ENCODE measurements around the gene LRRC57.

Gene LRRC57

DNA sequence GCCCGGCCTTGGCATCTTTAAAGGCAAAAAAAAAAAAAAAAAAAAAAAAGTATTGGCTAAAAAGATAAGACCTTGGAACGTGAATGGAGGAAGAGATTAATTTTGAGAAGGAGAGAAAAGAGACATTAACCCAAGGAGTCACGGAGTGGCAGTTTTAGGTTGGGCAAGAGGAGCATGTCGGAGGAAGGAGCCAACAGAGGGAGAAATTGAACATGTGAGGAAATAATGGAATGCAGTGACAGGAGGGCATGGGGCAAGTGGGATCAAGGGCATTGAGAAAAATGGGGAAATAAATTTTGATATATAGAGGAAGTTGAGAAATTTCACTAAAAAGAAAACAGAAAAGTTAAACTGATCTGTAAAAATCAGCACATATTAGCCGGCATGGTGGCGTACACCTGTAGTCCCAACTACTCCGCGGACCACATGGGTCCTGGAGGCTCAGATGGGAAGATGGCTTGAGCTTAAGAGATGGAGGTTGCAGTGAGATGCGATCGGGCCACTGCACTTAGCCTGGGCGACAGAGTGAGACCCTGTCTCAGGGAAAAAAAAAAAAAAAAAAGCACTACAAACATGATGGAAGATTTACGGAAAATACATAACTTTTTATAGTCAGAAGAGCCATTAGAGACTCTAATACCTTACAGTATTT lies 1.3 kb upstream of the LRRC57 start:
- no peak for DNase-seq

DNA sequence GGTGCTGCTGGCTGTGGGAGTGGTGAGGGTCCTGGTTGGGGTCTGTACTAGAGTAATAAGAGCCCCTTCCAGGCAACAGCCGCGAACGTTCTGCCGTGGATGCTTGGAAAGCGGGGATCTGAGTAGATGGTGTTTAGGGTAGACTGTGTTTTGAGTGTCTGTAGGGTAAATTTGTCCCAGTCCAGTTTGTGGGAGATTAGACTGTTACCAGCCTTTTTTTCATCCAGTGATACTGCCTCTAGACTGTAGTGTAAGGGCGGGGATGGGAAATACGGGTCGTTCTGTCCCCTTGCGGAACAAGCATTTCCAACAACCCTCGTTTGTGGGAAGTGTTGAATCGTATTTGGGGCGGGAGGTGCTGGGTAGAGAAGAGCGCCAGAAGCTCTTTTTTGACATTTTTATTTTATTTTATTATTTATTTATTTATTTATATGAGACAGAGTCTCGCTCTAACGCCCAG lies 469 bp upstream of the LRRC57 start:
- no peak for DNase-seq

DNA sequence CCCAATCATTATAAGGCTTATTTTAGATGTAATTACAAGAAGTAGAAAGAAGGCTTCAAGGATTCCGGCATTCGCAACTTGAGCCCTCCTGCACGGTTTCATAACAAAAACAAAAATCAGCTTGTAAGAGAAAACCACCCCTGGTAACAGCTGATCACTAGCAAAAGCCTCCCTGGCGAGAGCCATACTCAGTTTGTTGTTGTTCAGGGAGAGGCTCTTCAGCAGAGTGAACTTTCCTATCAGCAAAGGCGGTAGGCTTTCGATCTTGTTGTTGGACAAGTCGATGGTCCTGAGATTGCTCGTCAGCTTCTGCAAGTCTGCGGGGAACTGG lies 710 bp downstream of the LRRC57 start:
- DNase-seq = no peak

DNA sequence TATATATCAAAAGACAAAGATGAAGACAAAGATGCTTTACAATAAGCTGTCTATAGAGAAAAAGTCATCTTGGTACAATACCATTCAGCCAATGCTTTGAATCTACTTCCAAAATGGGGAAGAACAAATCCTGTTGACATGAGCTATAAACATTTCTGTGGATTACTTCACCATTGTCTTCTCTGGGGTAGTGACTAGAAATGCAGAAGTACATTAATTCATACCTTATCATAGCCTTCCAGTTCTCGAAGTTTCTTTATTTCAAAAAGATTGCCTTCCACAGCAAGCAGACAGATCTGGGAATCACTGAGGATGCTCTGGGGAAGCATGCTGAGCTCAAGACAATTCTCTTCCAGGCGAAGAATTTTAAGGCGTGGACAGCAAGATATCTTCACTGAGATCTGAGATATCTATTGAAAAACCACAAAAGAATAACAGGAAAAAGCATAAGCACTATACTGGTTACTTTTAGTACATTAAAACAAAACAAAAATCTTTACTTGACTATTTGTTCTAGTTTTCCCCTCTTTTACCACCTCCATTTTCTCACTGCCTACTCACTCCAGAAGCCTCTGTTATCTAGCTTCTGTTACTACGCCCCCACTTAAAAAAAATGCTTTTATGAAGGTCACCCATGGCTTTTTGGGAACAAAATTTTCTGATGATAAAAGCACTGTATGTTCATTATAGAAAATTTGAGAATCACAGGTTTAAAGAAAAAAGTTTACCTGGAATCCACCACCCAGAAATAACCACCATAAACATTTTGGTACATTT lies 3.6 kb downstream of the LRRC57 start:
- DNase-seq = no peak

DNA sequence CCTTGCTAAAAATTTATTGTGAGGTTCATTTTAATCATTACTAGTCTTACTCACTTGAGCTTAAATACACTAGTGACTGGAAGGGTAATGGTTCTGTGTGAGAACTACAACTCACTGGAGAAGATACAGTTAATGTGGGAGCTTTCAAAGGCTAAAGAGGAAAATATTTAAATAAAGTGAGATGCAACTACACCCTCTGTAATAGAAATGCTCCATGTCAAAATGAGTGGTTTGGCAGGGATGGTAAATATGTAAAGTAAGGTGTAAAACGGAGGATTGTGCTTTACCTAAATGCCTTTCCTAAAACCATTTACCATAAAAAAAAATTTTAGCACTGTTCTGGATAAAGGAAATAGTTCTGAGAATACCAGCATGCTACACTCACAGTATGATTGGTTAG lies 15.3 kb downstream of the LRRC57 start:
- no peak for DNase-seq

DNA sequence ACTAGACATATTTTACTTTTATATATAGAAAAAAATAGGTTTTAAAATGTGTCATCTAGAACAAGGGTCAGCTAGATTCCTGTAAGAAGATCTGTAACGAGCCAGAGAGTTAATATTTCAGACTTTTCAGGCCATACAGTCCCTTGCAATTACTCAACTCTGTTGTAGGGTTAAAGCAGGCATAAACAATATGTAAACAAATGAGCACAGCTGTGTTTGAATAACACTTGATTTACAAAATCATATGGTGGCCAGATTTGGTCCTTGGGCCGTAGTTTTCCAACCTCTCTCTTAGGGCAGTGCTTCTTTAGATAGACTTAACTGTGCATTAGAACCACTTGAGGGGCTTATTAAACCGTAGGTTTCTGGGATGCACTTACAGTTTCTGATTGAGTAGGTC lies 19.6 kb downstream of the LRRC57 start:
- DNase-seq = no peak

DNA sequence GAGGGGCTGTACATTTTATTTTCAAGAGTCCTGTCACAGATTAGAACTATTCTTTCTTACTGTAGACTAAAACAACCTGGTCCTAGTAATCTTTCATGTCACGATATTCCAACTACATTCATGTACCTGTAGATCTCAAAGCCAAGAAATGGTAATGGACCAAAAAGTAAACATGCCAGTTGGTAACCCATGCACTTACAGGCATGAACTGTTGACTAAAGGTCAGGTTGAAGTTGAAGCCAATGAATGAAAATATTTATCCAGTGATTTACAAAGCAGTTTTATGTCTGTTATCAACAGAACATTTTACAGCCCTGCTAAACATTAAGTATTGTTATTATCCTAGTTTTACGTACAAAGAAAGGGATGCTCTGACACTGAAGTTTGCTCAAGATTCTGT lies 25.3 kb downstream of the LRRC57 start:
- no peak for DNase-seq

DNA sequence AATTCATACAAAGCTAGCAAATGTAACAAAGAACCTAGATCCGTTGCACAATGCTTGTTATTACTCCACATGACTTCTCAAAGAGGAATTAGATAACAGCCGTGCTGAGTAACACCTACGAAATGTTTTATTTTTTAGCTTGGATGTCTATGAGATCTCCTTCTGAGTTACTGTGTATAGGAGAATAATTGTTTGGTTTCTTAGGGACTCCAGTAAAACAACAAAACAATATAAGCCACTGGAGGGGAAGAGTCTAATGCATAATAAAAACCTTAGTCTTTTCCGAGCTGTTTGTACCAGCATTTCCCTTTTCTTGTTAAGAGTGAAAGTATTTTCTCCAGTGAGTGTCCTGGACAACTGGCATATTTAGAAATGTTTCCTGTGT lies 37.6 kb downstream of the LRRC57 start:
- no peak for DNase-seq

DNA sequence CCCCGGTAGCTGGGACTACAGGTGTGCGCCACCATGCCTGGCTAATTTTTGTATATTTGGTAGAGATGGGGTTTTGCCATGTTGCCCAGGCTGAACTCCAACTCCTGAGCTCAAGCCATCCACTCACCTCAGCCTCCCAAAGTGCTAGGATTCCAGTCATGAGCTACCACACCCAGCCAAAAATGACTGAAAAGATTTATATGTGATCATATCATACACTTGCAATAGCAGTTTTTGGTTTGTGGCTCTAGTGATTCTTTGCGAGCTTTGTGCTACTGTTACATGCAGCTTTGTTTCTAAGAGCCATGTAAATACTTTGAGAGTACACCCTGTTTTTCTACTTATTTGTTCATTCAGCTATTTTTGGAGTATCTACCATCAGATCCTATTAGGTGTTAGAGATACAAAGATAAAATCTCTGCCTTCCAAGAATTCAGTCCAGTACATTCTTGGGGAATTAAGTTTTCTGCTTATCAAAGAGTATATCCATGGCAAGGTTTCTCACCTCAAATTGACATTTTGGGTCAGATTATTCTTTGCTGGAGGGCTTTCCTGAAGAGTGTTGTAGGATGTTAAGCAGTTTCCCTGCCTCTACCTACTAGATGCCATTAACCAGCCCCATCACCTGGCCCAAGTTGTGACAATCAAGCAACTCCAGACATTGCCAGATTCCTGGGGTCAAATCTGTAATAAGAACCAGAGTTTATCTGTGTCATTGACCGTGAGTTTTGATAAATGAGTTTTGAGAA lies 38.2 kb downstream of the LRRC57 start:
- DNase-seq = no peak

DNA sequence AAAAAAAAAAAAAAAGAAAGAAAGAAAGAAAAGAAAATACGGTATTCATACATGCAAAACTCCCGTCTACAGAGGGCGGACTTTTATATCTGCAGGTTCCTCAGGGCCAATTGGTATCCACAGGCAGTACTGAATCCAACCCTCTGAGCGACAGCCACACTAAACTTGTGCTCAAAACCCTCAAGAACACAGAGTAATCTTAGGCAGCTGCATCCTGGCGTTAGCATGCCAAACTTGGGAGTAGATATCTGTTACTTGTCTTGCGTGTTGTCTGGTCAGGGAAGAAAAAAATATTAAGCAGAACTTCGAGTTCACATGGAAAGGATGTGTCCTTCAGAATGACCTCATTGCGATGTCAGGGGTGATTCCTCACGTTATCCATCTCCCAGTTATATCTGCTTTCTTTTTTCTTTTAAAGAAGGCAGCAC lies 40.3 kb downstream of the LRRC57 start:
- DNase-seq = no peak

DNA sequence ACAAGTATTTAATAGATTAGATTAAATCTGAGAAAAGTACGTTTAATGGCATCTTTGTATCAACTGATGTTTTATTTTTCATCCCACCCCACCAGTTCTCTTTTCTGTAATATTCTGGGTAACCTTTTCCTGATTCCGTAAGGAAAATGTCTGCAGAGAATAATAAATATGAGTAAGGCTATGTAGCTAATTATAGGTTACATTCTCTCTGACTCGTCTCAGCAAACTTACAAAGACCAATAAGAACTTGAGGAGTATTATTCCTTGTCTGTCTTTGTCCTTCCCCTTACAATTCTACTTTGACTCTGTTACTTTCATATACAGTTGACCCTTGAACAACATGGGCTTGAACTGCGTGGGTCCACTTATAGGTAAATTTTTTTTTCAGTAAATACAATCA lies 41.1 kb downstream of the LRRC57 start:
- no peak for DNase-seq

DNA sequence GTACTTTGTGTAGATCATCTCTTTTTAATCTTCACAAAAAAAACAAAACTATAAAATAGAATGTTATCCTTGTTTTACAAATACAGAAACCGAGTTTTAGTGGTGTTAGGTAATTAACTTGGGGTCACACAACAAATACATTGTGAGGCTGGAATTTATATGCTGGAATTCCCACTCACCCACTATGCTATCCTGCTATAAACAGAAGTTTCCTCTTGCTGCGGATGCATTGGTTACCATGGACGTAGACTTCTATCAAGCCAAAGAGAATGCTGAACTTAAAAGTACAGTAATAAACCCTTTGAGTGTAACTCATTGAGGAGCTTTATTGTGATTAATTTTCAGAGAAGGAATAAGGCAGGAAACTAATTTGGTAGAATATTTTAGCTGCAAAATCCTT lies 44.0 kb downstream of the LRRC57 start:
- no peak for DNase-seq

DNA sequence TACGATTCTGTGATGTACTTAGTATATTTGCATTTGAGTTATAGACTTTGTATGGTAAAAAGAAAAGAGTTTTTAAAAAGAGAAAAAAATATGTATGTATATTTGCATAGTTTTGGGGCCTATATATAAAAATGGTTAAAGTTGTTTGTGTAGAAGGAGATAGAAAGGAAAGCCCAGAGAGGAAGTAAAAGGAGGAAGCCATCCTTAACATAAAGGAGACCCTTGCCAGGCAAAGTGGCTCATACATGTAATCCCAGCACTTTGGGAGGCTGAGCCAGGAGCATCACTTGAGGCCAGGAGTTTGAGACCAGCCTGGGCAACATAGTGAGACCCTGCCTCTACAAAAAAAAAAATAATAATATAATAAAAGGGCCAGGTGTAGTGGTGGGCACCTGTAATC lies 44.8 kb downstream of the LRRC57 start:
- DNase-seq = no peak

DNA sequence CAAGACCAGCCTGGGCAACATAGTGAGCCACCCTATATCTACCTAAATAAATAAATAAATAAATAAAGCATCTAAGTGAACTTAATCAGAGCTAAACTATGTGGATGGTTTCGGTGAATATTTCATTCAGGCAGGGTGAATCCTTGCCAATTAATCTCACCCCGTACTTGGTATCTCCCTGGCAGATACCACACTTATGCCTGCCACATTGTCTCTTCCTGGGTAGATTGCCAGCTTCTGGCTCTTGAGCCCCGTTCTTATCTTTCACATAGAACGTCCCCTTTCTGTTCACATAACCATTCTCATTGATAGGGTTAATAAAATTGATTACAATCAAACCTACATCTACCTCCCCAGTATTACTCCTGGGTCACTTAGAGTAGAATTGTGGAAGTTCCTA lies 46.1 kb downstream of the LRRC57 start:
- no peak for DNase-seq

DNA sequence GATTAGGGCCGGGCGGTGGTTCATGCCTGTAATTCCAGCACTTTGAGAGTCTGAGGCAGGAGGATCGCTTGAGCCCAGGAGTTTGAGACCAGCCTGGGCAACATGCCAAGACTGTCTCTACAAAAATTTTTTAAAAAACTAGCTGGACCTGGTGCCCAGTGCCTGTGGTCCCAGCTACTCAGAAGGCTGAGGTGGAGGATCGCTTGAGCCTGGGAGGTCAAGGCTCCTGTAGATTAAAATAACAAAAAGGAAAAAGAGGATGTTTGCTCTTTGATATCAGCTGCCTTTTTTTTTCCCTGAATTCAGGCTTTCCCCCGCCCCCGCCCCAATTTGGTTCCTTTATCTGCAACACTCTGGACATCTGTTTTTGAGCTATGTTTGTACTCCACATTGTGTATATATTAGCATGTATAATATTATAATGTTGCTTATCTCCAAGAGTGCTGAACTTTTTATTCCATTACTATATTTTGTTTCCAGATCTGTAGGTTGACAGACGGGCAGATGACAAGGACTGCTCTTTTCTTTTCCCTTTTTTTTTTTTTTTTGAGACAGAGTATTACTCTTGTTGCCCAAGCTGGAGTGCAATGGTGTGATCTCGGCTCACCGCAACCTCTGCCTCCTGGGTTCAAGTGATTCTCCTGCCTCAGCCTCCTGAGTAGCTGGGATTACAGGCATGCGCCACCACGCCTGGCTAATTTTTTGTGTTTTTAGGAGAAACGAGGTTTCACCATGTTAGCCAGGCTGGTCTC lies 48.6 kb downstream of the LRRC57 start:
- DNase-seq = no peak

DNA sequence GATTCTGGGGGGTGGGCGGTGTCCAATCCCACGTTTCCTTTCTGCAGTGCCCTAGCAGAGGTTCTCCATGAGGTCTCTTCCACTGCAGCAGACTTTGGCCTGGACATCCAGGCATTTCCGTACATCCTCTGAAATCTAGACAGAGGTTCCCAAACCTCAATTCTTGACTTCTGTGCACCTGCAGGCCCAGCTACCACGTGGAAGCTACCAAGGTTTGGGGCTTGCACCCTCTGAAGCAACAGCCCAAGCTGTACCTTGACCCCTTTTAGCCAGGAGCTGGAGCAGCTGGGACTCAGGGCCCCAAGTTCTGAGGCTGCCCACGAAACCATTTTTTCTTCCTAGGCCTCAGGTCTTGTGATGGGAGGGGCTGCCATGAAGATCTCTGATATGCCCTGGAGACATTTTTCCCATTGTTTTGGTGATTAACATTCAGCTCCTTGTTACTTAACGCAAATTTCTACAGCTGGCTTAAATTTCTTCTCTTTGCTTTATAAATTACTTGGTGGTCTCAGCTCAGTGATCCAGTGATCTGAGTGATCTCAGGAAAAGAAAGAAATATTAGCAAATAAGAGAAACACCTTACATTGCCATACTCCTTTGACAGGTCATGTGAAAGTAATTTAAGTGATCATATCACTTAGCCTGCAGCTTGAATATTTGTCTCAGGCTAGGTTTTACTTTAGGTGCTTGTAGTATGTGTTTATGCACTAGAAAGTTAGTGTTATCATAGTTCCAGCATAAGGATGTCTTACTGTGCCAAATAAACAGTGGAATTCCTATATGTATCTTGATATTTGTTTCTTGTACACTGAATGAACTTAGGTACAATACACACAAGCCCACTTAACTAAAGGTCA lies 50.2 kb downstream of the LRRC57 start:
- DNase-seq = no peak

DNA sequence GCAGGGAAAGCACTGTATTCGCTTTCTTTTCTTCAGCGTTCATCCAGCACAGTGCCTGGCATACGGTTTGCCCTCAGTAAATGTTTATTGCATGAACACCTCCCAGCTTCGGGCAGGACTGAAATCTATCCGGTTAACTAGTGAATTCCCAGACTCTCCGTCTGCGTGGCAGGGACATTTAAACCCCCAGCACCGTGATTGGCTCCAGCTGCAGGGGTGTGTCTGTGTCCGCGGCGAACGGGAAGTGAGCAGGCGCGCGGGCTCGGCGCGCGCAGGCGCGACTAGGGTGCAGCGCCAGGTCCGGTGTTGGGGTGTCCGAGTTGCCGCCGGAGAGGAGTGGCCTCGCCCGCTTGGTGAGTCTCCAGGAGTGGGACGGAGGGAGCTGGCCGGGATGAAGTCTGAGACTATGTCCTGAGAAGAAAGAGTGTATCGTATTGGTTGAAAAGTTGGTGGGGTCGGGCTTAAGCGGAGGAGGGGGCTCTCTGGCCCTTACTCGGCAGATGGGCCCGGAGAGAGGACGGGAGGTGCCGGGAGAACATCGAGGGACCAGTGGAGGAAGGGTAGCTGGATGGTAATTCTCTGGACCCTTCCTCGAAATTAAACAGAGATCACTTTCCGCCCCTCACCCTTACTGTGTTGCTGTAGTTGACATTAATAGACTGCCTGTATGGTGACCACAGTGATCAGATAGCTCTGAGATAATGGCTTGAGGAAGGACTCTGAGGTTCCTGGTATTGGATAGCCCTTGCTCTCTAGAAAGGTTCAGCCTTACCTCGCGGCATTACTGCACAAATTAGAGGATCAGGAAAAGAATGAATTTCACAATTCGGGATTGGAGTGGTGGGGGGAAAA lies 53.0 kb downstream of the LRRC57 start, which contains the start of gene SNAP23:
Gene SNAP23 (plus strand): TSS at position 274 of the 852 bp plus-strand sequence. CDS start 16,213 bp downstream, outside the sequence.
- peak; percentile 72 for DNase-seq

DNA sequence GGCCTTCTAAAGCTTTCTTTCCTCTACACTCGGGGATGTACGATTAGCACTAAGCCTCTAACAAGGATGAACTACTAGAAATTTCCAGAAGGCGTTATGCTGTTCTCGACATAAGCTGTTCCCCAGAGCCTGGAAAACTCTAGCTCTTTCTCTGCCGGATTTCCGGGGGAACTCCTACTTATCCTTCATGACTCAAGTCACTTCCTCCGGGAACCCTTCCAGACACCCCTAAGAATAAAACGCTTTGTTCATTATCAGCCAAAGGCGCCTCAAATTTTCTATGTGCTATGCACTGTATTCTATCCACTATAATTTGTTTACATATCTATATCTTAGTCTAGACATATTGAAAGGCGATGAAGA lies 53.6 kb downstream of the LRRC57 start:
- no peak for DNase-seq

DNA sequence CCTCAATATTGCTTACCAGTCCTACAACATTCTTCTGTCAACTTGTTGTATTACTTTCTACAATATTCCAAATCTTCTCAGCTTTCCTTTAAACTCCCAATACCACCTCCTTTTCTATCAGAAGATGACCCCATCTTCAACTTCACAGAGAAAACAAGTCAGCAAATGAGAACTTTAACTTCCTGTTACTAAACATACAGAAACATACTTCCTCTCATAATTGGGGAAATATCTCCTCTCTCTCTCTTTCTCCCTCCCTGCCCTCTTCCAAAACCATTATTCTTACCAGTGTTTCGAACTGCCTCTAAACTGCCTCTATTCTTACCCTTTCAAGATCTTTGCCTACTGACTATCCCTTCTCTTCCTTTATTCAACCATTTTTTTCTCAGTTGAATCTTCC lies 54.9 kb downstream of the LRRC57 start:
- DNase-seq = no peak

DNA sequence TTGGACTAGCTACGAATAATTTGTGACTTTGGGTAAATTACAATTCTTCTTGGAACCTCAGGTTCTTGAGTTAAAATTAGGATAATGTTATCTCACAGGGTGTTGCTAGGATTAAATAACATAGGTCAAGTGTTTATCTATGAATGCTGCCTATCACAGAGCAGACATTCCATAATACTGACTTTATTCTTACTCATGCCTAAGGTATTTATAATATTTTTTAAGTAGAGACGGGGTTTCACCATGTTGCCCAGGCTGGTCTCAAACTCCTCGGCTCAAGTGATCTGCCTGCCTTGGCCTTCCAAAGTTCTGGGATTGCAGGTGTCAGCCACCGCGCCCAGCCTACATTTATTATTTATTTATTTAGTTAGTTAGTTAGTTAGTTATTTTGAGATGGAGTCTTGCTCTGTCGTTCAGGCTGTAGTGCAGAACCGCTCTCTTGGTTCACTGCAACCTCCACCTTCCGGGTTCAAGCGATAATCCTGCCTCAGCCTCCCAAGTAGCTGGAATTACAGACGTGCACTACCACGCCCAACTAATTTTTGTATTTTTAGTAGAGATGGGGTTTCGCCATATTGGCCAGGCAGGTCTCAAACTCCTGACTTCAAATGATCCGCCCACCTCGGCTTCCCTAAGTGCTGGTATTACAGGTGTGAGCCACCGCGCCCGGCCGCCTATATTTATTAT lies 56.9 kb downstream of the LRRC57 start:
- DNase-seq = no peak
